ENCODE results near the gene ERCC8.
"Not testable (repeated sequence)": the region's sequence is repeated elsewhere in the genome, so short reads cannot be mapped to it uniquely, and the experiment has no call there.

The ERCC8 gene

DNA sequence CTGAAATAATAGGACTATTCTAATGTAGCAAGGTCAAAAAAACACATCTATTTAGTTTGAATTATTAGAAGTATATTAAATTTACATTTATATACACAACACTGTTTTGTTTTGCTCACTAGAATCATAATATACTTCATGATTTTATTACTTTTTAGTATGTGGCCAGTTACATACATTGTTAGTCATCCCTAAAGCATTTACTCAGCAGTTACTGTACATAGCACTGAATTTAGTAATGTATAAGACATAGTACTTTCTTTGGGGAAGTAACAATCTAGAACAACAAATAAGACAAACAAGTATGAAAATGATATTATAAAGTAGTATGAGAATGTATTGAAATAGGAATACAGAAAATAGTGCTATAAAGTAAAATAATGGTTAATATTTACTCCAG, 28.2 kb downstream of the ERCC8 start:
- DNase-seq (ENCODE audit: low read depth): no peak

DNA sequence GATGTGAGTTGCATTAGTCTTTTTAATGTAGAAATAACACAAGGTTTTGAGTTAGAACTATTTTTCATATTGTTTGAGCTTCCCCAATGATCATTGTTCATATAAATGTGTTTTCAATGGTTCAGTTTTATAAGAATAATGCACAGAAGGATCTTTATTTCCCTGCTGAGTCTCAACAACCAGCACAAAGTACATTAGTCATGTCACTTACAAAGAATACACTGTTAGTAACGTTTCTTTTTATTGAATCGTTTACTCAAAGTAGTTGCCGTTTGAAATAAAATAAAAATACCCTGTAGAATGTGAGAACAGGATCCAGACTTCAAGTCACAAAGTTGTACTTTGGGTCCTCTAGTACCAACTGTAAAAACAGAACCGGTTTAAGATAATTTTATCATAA, 41.5 kb downstream of the ERCC8 start:
- no peak for DNase-seq (ENCODE audit: low read depth)

DNA sequence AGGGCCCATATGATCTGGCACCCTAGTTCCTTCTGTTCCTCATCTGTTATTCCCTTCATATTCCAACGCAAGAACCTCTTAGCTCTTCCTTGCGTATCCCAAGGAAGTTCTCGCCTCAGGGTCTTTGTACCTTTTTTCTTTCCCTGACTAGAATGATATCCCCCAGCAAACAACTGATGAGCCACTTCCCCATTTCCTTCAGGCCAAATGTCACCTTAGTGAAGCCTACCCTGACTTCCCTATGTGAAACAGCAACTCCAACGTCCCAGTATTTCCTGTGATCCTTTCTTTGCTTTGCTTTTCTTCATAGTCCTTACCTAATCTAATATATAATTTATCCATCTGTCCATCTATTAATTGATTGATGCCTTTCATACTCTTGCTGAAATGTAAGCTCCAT, 47.9 kb downstream of the ERCC8 start:
- no peak for DNase-seq (ENCODE audit: low read depth)

DNA sequence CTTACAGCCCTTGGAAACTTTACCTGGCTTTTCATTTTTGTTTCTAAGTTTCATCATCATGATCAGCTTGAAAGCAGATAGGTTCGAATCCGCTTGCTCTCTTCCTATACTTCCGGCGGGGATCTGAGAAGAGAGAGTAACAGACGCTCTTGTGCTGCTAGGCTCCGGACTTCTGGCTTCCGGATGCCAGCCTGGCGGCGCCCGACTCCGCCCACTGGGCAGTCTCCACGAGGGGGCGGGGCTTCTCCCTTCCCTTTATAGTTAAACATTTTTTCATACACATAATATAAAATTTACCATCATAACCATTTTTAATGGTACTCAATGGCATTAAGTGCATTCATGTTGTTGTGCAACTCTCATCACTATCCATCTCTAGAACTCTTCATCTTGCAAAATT, 51.3 kb downstream of the ERCC8 start:
- DNase-seq (ENCODE audit: low read depth): no peak

DNA sequence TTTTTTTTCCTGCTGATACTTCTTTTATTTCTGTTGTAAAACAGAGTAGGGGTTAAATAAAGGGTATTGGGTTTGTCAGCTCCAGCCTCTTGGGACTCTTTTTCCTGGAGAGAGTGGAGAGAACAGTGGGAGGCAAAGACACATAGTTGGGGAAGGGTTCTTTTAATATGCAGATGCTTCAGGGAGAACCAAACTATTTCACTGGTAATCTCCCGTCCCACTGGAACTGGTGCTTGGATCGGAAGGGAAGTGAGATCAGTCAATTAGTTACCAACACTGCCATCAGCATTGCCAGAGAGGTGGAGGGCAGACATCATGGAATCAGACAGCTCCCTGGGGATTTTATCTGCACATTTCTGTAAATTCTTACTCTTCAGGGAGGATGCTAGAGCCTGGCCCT, 53.2 kb downstream of the ERCC8 start:
- DNase-seq (ENCODE audit: low read depth): no peak

DNA sequence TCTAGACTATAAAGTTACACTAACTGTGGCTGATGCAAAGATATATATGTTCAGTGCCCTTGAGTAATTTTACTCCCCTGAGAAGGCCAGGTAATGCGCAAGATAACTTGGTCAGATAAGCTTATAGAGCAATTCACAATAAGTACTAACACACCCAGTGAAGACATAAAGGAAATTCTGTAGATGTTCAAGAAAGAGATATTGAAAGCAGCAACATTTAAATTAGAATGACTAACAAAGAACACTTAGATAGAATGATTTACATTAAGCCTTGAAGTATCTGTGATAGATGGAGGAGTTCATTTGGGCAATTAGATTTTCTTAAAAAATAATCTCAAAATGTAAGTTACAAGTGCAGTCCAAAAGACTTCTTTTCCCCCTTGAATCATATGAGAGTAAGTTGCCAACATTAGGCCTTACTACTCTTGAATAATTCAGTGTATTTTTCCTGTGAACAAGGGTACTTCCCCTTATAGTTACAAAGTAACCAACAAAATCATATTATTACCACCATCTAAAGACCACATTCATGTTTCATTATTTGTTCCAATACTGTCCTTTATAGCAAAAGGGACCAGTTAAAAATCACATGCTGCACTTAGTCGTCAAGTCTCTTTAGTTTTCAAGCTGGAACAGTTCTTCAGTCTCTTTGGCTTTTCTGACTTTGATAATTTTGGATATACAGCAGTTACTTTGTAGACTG, 56.4 kb downstream of the ERCC8 start:
- no peak for DNase-seq (ENCODE audit: low read depth)

DNA sequence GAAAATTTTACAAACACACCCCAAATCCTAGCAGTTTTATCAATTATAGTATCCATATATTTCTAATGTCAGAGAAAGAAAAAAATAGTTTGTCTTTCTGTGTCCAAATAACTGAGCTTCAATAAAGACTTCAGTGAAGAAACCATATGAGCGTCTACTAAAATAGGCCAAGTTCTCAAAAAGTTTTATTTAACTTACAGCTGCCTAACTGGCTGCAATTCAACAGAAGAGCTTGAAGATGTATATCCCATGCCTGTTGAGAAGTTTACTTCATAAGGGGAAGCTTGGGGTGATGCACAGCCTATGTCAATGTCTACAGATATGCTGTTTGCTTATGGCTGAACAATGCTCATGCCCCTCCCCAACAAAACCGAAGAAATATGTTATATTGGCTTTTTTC, 57.1 kb downstream of the ERCC8 start:
- no peak for DNase-seq (ENCODE audit: low read depth)

DNA sequence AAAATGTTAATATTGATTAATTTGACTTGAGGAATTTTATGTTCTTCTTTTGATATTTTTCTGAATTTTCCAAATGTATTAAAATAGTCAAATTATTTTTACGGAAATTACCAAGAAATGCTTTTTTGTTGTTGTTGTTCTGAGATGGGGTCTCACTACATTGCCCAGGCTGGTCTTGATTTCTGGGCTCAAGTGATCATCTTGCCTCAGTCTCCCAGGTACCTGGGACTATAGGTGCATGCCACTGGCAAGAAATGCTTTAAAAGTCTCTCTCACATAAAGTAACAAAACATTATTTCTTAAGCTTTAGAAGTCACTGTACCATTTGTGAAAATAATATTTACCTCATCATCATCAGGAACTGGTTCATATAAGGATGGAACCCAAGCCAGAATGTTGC, 57.8 kb downstream of the ERCC8 start:
- DNase-seq (ENCODE audit: low read depth): no peak

DNA sequence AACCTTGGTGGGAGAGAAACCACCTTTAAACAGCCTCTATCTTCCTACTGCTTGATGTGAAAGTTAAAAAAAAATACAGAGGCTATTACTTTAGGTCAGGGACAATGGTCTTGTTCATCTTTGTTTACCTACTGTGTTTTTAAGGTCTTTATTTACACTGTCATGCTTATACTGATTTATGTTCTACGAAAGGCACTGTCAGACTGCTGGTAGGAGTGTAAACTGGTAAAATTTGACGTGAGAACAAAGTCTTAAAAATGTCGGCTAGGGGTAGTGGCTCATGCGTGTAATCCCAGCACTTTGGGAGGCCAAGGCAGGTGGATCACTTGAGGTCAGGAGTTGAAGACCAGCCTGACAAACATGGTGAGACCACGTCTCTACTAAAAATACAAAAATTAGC, 58.7 kb downstream of the ERCC8 start:
- DNase-seq (ENCODE audit: low read depth): no peak

DNA sequence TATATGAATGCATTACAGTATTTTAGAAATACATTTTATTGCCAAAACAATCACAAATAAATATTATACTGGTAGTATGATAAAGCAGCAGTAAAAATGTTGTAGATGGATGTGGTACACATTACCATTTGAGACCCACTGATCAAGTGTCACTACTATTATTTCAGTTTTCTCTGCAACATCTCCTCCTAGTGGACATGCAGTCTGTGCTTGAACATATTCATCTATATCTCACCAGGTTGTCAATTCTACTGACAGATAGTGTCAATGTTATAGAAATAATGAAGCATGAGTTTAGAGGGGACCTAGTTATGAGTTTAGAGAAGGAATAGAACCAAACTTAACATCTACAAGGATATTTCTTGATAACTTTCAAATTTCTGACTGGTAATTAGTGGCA, 61.6 kb downstream of the ERCC8 start:
- DNase-seq (ENCODE audit: low read depth): no peak

DNA sequence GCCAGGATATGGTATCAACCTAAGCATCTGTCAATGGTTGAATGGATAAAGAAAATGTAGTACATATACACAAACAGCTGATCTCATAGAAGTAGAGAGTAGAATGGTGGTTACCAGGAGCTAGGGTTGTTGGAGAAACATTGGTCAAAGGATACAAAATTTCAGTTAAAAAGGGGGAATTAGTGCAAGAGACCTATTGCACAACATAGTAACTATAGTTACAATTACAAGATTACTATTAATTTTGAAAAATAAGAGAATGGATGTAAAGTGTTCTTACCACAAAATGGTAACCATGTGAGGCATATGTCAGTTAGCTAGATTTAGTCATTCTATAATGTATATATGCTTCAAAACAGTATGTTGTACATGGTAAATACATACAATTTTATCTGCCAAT, 72.0 kb downstream of the ERCC8 start:
- no peak for DNase-seq (ENCODE audit: low read depth)

DNA sequence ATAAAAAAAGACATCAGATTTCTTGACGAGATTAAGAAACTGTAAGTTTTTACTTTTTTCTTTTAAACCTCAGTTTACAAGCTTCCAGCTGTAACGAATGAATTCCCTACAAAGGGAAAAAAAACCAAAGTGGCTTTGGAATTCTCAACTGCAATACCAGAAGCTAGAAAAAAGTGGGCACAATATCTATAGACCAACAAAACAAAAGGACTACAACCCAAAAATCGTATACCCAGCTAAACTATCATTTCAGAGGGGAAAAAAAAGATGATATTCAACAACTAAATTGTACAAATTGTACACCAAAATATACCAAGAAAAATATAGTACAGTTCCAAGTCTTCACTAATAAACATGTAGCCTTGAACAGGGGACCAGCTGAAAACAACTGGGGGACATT, 74.0 kb downstream of the ERCC8 start:
- DNase-seq (ENCODE audit: low read depth): no peak

DNA sequence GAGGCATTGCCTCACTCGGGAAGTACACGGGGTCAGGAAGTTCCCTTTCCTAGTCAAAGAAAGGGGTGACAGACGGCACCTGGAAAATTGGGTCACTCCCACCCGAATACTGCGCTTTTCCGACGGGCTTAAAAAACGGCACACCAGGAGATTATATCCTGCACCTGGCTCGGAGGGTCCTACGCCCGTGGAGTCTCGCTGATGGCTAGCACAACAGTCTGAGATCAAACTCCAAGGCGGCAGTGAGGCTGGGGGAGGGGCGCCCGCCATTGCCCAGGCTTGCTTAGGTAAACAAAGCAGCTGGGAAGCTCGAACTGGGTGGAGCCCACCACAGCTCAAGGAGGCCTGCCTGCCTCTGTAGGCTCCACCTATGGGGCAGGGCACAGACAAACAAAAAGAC, 84.3 kb downstream of the ERCC8 start:
- not testable (repeated sequence) for DNase-seq (ENCODE audit: low read depth)

DNA sequence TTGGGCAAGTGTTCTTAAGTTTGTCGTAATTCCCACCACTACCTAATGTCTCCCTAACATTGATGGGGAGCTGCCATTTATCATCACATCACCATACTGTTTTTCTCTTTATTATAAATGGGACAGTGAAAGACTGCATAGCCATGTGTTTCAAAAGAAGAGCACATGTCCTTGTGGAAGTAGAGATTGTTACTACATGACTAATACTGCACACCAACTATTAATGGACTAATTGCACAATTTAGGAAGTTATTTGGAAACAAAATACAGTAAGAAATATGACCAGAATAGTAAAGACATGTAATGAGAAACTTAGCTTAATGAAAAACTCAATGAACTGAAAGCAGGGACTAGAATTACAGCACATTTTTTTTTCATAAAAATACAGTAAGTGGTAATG, 88.8 kb downstream of the ERCC8 start:
- no peak for DNase-seq (ENCODE audit: low read depth)

DNA sequence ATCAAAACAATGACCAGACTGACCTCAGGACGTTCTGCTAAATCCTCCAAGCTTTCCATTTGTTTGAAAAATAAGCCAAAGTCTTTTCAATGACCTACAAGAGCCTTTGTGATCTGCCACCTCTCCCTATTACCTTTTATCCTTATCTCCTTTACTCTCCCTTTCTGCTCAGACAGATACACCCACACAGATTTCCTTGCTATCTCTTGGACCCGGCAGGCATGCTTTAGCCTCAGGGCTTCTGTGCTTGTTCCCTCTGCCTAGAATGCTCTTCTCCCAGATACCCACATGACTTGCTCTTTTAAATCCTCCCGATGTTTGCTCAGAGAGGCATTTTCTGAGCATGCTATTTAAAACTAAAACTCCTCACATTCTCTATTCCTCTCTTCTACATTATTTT, 91.9 kb downstream of the ERCC8 start:
- no peak for DNase-seq (ENCODE audit: low read depth)

DNA sequence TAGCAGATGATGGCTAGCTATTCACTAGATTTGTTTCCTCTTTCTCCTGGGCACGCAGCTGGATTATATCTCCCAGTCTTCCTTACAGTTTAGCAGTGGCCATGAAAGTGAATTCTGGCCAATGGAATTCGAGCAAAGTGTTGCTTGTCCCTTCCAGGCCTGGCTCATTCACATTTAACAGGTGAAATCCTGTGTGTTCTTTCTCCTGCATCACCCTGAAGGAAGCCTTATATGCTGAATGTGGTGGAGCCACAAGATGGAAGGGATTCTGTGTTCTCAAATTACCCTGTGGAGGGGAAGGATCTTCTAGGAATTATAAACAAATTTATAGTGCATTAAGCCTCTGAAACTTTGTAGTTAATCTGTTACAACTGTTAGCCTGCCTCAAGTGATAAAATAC, 92.6 kb downstream of the ERCC8 start:
- DNase-seq (ENCODE audit: low read depth): no peak

DNA sequence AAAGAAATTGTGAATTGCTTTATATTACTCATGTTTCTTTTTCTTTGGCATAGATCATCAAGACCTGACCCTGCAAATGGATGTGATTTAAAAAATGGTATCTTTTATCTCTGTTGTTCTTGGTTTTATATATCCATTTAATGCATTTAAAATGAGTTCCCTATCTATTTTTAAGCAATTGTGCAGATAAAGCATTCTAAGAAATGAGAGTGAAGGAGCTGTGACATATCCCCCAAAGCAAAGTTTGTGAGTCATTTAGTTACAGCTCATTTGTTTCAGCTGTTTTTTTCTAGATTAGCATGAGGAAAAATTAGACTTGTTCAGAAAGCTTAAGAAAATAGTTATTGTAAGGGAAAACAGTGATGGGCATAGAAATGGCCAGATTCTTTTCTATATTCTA, 93.2 kb downstream of the ERCC8 start:
- DNase-seq (ENCODE audit: low read depth): no peak

DNA sequence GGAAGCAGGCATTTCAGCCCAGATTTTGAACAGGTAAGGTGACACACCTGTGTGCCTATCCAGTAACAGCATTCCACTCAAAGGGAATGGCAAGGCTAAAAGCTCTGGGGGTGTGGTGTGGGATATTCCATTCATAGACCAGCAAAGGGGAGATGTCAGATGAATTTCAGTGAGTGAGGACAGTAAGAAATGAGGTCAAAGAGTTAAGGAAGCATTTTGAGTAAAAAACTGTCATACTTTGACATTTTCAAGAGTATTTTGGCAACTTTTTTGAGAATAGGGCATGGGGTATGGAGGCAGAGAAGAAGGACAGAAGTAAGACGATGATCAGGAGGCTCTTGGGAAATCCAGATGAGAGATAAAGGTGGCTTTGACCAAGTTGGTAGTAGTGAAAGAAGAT, 98.6 kb downstream of the ERCC8 start:
- no peak for DNase-seq (ENCODE audit: low read depth)

DNA sequence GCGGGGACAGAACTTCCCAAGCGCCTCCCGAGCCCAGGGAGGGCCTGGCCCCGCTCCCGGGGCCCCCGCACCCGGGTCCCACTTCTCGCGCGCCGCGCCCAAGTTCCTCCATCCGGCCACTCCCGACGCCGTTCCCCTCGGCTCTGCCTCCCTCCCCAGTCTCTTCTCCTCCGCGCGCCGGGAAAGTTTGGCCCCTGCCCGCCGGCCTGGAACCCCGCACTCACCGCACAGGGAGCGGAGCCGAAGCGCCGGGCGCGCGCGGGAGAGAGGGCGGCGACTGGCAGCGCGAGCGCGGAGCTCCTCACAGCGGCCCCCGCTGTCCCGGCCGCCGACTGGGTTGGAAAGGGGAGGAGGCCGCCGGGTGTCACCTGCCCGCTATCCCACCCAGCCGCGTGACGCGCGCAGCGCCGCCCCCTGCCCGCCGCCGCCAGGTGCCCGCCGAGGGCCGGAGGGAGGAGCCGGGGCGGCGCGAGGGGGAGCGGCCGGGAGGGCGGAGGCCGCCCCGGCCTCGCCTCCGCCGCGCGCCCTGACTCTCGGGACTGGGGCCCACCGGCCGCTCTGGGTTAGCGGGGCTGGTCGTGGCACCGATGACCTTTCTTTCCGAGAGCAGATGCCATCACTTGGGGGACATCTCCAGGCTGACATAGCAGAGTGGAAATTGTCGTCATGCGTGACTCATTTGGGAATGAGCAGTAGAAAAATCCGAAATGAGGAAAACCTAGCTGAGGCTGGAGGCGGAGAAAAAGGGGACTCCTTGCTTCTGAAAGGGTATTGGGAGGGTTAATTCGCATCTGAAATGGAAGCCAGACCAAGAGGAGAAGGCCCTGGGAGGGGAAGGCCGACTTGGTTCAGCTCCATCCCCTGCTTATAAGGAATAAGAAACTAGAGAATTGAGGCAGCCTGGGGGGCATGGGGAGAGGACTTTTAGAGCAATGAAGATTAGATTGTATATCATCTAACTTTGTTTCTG, 100.6 kb downstream of the ERCC8 start, which contains the start of gene ELOVL7:
Gene ELOVL7, minus strand, starts transcription at position 334 of the 970 bp plus-strand sequence. CDS start 56,872 bp downstream, outside the sequence.
- no peak for DNase-seq (ENCODE audit: low read depth)

DNA sequence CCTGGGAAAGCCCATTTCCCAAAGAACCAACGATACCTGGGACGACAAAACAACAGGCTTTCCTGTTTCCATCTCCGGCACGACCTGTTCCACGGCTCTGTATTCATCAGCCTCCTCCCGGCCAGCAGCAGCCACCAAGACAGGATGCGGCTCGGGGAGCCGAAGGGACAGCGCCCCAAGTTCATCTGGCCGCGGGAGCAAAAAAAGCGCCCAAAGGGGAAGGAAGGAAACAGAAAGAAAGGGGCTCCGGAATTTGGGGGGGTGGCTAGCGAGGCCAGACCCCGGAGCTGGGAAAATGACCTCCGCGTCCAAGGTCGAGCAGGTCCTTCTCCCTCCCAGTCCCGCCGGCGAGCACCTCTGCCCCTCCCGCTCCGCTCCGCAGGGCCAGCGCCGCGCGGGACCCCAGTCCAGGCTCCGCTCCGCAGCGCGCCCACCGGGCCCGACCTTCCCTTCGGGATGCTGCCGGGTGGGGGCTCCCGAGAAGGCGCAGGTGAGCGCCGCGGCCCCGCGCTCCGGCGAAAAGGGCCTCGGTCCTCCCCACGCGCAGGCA, 101.4 kb downstream of the ERCC8 start:
- no peak for DNase-seq (ENCODE audit: low read depth)

DNA sequence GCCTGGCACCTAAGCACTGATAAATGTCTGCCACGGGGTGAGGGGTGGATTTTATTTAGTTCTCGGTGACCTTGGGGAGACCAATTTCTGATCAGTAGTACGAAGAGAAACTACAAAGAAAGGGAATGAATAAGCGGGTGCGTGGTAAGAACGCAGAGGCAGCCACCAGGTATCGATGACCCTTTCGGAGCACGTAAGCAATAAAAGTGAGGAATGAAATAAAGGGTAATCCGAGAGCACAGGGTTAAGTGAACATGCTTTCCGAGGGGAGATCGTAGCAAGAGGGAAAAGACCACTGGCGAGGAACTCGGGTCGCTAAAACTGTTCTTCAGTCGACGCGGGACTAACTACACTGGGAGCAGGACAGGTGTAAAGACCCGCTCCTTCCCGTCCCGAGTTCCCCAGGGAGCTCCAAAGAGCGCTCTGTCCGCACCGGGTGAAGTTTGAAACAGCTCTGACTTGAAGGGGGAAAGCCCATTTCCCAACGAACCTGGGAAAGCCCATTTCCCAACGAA, 101.9 kb downstream of the ERCC8 start:
- DNase-seq (ENCODE audit: low read depth): no peak

DNA sequence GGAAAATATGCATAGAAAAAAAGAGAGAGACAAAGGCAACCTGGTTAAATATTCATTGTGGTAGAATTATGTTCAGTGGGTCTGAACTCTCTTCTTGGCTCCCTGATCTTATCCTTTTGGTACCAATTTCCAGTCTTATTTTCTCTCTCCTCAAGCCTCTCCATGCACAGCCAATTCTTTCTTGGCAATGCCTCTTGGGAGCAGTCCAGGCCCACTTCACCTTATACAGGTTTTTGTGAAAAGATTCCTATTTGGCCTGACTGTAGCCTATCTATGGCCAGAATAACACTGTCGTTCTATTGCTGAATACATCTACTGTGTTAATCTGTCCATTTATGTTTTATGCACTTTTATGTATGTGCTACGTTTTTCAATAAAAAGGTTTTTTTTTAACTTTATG, 103.5 kb downstream of the ERCC8 start:
- DNase-seq (ENCODE audit: low read depth): no peak

DNA sequence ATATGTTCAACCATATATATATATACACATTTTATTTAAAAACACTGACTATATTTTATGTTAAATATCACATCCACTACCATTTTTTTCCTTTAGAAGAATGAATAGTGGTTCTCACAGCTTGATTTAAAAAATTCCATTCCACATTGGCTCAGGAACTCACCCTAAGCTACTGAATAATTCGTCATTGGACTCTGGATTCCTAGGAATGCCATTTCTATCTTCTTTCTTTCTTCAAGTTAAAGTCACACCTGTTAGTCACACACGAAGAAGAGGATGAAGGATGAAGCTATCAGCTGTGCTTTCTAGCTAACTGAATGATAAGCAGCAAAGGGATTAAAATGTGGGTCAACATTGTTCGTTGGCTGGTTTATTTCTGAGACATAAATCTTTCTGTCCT, 108.7 kb downstream of the ERCC8 start:
- DNase-seq (ENCODE audit: low read depth): no peak
